HG03575 (cell line): ENCODE measurements around the gene PPTC7.
"Not testable (repeated sequence)": the region's sequence is repeated elsewhere in the genome, so short reads cannot be mapped to it uniquely, and the experiment has no call there.

Experiments
- ATAC-seq: cut with Tn5 transposase; IDR thresholded peaks from one replicate; pipeline ENCODE4 v1.9.1; 2021; ENCODE audit not compliant: unreplicated experiment, insufficient number of reproducible peaks, low FRiP score; ENCODE audit errors: extremely low read depth

Gene PPTC7

GRCh38 chr12:110564471-110564991 lies 18.6 kb downstream of the PPTC7 start:
- ATAC-seq: no peak

- no peak for ATAC-seq
Measured at GRCh38 chr12:110563702-110564470, 19.2 kb downstream of the PPTC7 start.

GRCh38 chr12:110562386-110562785 lies 20.7 kb downstream of the PPTC7 start:
- not testable (repeated sequence) for ATAC-seq

- ATAC-seq: no peak
Measured at GRCh38 chr12:110561471-110562201, 21.5 kb downstream of the PPTC7 start.

GRCh38 chr12:110560946-110561345 lies 22.2 kb downstream of the PPTC7 start:
- no peak for ATAC-seq

GRCh38 chr12:110560048-110560447 lies 23.1 kb downstream of the PPTC7 start:
- ATAC-seq: no peak

GRCh38 chr12:110558945-110559344 lies 24.2 kb downstream of the PPTC7 start:
- not testable (repeated sequence) for ATAC-seq

GRCh38 chr12:110557300-110557699 lies 25.8 kb downstream of the PPTC7 start:
- no peak for ATAC-seq

GRCh38 chr12:110556705-110557104 lies 26.4 kb downstream of the PPTC7 start:
- ATAC-seq: no peak

- ATAC-seq: no peak
Measured at GRCh38 chr12:110555577-110556406, 27.3 kb downstream of the PPTC7 start.

GRCh38 chr12:110554184-110554583 lies 28.9 kb downstream of the PPTC7 start:
- ATAC-seq: no peak

- ATAC-seq: no peak
Measured at GRCh38 chr12:110550981-110551380, 32.1 kb downstream of the PPTC7 start.

- no peak for ATAC-seq
Measured at GRCh38 chr12:110549716-110550115, 33.4 kb downstream of the PPTC7 start.

- no peak for ATAC-seq
Measured at GRCh38 chr12:110548678-110549077, 34.4 kb downstream of the PPTC7 start.

GRCh38 chr12:110547090-110547489 lies 36.0 kb downstream of the PPTC7 start:
- no peak for ATAC-seq

- ATAC-seq: no peak
Measured at GRCh38 chr12:110546339-110546738, 36.8 kb downstream of the PPTC7 start.

GRCh38 chr12:110545812-110546211 lies 37.3 kb downstream of the PPTC7 start:
- no peak for ATAC-seq

- ATAC-seq: not testable (repeated sequence)
Measured at GRCh38 chr12:110545259-110545658, 37.9 kb downstream of the PPTC7 start.

GRCh38 chr12:110543965-110544364 lies 39.2 kb downstream of the PPTC7 start:
- no peak for ATAC-seq
